Ectodermal cell (in vitro differentiated cells): Measurements from ENCODE around the gene PLXNC1.

Source experiments
- H3K27ac ChIP-seq: 2 replicates; pipeline ENCODE4 v1.7.0; 2013; ENCODE audit warnings: mild to moderate bottlenecking, low read depth, low read length; ENCODE audit not compliant: insufficient read depth, poor library complexity, severe bottlenecking
- H3K27me3 ChIP-seq: 2 replicates; pipeline ENCODE4 v1.7.0; 2013; ENCODE audit warnings: mild to moderate bottlenecking, low read length; ENCODE audit not compliant: insufficient read depth, control insufficient read depth, poor library complexity, severe bottlenecking
- H3K36me3 ChIP-seq: one replicate; pipeline ENCODE4 v1.7.0; 2013; ENCODE audit warnings: low read length; ENCODE audit not compliant: control insufficient read depth, insufficient read depth
- H3K4me1 ChIP-seq: one replicate; pipeline ENCODE4 v1.7.0; 2013; ENCODE audit warnings: low read length; ENCODE audit not compliant: control insufficient read depth, insufficient read depth
- H3K4me3 ChIP-seq: 2 replicates; pipeline ENCODE4 v1.7.0; 2013; ENCODE audit warnings: low read depth, low read length, control low read depth; ENCODE audit not compliant: insufficient read depth
- H3K9me3 ChIP-seq: 2 replicates; pipeline ENCODE4 v1.7.0; 2013; ENCODE audit warnings: mild to moderate bottlenecking, low read length, moderate library complexity; ENCODE audit not compliant: control insufficient read depth
- WGBS, 2 experiments: methylation state at CpG; one replicate each; pipeline ENCODE4 v1.1.7; 2013; ENCODE audit warnings: missing lambda C conversion rate in 2 of 2; 5-methylcytosine and 5-hydroxymethylcytosine counted together

The PLXNC1 gene

GRCh38 chr12:94229902-94230301 is 81.5 kb downstream of the PLXNC1 start:
- no peaks in the 10 kb centered on the region for H3K27me3 ChIP-seq
- 76 to 78% methylated on average over 4 of the region's 4 CpGs for WGBS, 2 experiments
- H3K4me3 ChIP-seq: no peak overlapping the region
- H3K36me3 ChIP-seq: no peaks in the 10 kb centered on the region
- peaks cover 12% of the 10 kb centered on the region for H3K4me1 ChIP-seq
- no peaks in the 10 kb centered on the region for H3K9me3 ChIP-seq
- H3K27ac ChIP-seq: no peak overlapping the region

GRCh38 chr12:94230357-94230905 is 82.1 kb downstream of the PLXNC1 start:
- Histone ChIP-seq H3K27ac (no peak overlapping the region), H3K9me3 (no peaks in the 10 kb centered on the region), H3K27me3 (no peaks in the 10 kb centered on the region), H3K4me1 (peaks cover 17% of the 10 kb centered on the region), H3K36me3 (no peaks in the 10 kb centered on the region), H3K4me3 (no peak overlapping the region)
- WGBS, 2 experiments: 86 to 93% methylated on average over 2 of the region's 2 CpGs

GRCh38 chr12:94231709-94232108 is 83.3 kb downstream of the PLXNC1 start:
- peaks cover 18% of the 10 kb centered on the region for H3K4me1 ChIP-seq
- 92 to 94% methylated on average over 3 of the region's 3 CpGs for WGBS, 2 experiments
- H3K27ac ChIP-seq: no peak overlapping the region
- H3K4me3 ChIP-seq: no peak overlapping the region
- H3K9me3 ChIP-seq: no peaks in the 10 kb centered on the region
- H3K27me3 ChIP-seq: no peaks in the 10 kb centered on the region
- no peaks in the 10 kb centered on the region for H3K36me3 ChIP-seq

- H3K27me3 ChIP-seq: no peaks in the 10 kb centered on the region
Observed at GRCh38 chr12:94235848-94236247, 87.5 kb downstream of the PLXNC1 start.

GRCh38 chr12:94239332-94239993 is 91.1 kb downstream of the PLXNC1 start:
- Histone ChIP-seq H3K4me1 (peaks cover 6% of the 10 kb centered on the region), H3K27me3 (no peaks in the 10 kb centered on the region), H3K4me3 (no peak overlapping the region), H3K36me3 (no peaks in the 10 kb centered on the region), H3K9me3 (no peaks in the 10 kb centered on the region), H3K27ac (no peak overlapping the region)
- WGBS, 2 experiments: 95 to 96% methylated on average over 7 of the region's 7 CpGs

More at GRCh38 chr12:94235848-94236247, 87.5 kb downstream of the PLXNC1 start:
- no peak overlapping the region for H3K27ac ChIP-seq
- no peak overlapping the region for H3K4me3 ChIP-seq
- no peaks in the 10 kb centered on the region for H3K36me3 ChIP-seq
- 94 to 100% methylated on average over 3 of the region's 3 CpGs for WGBS, 2 experiments
- no peaks in the 10 kb centered on the region for H3K9me3 ChIP-seq
- peaks cover 13% of the 10 kb centered on the region for H3K4me1 ChIP-seq

GRCh38 chr12:94240171-94240570 is 91.8 kb downstream of the PLXNC1 start:
- 100% methylated on average over 1 of the region's 1 CpG; no CpG with 5 or more reads in 1 of the 2 experiments for WGBS, 2 experiments

GRCh38 chr12:94242901-94243300 is 94.5 kb downstream of the PLXNC1 start:
- Histone ChIP-seq H3K9me3 (no peaks in the 10 kb centered on the region), H3K27me3 (no peaks in the 10 kb centered on the region), H3K4me1 (peaks cover 23% of the 10 kb centered on the region), H3K27ac (no peak overlapping the region), H3K4me3 (no peak overlapping the region), H3K36me3 (no peaks in the 10 kb centered on the region)
- 89 to 92% methylated on average over 6 of the region's 6 CpGs for WGBS, 2 experiments

More at GRCh38 chr12:94240171-94240570, 91.8 kb downstream of the PLXNC1 start:
- H3K27ac ChIP-seq: no peak overlapping the region
- no peaks in the 10 kb centered on the region for H3K9me3 ChIP-seq
- peaks cover 3% of the 10 kb centered on the region for H3K4me1 ChIP-seq
- H3K4me3 ChIP-seq: no peak overlapping the region
- H3K36me3 ChIP-seq: no peaks in the 10 kb centered on the region
- H3K27me3 ChIP-seq: no peaks in the 10 kb centered on the region

GRCh38 chr12:94244165-94245133 is 96.1 kb downstream of the PLXNC1 start:
- no peaks in the 10 kb centered on the region for H3K9me3 ChIP-seq
- H3K4me1 ChIP-seq: peaks cover 25% of the 10 kb centered on the region
- H3K27me3 ChIP-seq: no peaks in the 10 kb centered on the region
- WGBS, 2 experiments: 94 to 95% methylated on average over 11 of the region's 11 CpGs
- H3K4me3 ChIP-seq: no peak overlapping the region
- H3K36me3 ChIP-seq: no peaks in the 10 kb centered on the region
- H3K27ac ChIP-seq: no peak overlapping the region

- WGBS, 2 experiments: 71 to 74% methylated on average over 12 of the region's 12 CpGs
Observed at GRCh38 chr12:94245631-94246383, 97.4 kb downstream of the PLXNC1 start.

More at GRCh38 chr12:94245631-94246383, 97.4 kb downstream of the PLXNC1 start:
- no peaks in the 10 kb centered on the region for H3K27me3 ChIP-seq
- peaks cover 25% of the 10 kb centered on the region for H3K4me1 ChIP-seq
- H3K36me3 ChIP-seq: no peaks in the 10 kb centered on the region
- no peaks in the 10 kb centered on the region for H3K9me3 ChIP-seq
- no peak overlapping the region for H3K4me3 ChIP-seq
- H3K27ac ChIP-seq: no peak overlapping the region
